ENCODE measurements around the gene BMPER.

DNA sequence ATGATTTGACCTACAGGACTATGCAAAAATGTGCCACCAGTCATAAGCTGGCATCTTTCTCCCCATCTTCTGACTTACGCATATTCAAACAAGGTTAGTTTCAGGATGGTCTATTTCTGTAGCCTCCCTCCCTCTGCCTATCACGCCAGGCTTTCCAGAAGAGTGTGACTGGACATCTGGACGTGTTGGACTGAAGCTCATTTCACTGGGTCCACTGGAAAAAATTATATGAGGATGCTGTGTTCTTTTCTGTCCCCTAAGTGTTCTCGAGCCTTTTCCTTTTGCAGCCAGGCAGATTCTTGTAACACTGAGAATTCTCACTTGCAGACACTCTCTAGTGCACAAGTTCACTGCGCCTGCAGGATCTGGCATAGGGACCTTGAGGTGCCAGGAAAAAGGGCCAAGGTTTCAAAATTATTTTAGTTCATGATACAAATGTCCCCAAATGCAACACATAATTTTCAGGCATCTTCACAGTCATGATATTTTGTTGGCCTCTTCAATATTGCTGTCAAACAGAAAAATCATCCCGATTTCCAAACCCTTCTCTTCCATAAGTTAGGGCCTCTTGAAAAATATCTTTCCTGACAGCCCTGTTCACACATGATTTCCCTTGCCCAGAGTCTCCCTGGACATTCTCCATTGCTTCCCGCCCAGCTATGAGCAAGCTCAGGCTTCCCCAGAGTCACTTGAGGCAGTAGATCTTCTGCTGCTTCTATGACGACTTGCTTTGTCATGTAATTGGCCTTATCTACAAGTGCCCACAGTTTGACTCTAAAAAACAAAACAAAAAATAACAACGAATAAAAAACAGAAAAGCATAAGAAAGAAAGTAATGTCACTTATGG lies 170.4 kb downstream of the BMPER start:
- TF ChIP-seq, protein P1, sequence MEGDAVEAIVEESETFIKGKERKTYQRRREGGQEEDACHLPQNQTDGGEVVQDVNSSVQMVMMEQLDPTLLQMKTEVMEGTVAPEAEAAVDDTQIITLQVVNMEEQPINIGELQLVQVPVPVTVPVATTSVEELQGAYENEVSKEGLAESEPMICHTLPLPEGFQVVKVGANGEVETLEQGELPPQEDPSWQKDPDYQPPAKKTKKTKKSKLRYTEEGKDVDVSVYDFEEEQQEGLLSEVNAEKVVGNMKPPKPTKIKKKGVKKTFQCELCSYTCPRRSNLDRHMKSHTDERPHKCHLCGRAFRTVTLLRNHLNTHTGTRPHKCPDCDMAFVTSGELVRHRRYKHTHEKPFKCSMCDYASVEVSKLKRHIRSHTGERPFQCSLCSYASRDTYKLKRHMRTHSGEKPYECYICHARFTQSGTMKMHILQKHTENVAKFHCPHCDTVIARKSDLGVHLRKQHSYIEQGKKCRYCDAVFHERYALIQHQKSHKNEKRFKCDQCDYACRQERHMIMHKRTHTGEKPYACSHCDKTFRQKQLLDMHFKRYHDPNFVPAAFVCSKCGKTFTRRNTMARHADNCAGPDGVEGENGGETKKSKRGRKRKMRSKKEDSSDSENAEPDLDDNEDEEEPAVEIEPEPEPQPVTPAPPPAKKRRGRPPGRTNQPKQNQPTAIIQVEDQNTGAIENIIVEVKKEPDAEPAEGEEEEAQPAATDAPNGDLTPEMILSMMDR (IDR thresholded peaks at IDR 0.05): no peak
- TF ChIP-seq POLR2A (IDR thresholded peaks at IDR 0.05): no peak

Data from uterus (tissue), 2 donors.